Panc1 (cell line): Measurements from ENCODE around the gene MTG1. TPM values are rescaled to one million over a fixed set of nuclear protein-coding genes. Genes with fewer than 3 reads are reported as not detected.

Experiments
- ATAC-seq: fragments of 200-7000 bp; cut with Tn5 transposase; 2 replicates; pipeline ENCODE4 v1.9.1; 2020; ENCODE audit warnings: mild to moderate bottlenecking, moderate library complexity
- BruUV-seq: library from RNA; stranded (reverse); fragments of 400-500 nt; replicated peaks from 2 replicates; lab custom pipeline; 2021; lab: Mats Ljungman, UMichigan
- CTCF ChIA-PET: fragments of 300-600 bp; sonication (Branson Sonifier 250); formaldehyde crosslinking; loops from one replicate; lab custom pipeline; 2022; ENCODE audit warnings: antibody characterized with exemption; lab: Charles Lee
- POLR2A ChIA-PET: fragments of 300-600 bp; sonication (Branson Sonifier 250); formaldehyde crosslinking; loops from one replicate; lab custom pipeline; 2022; ENCODE audit warnings: antibody characterized with exemption; lab: Charles Lee
- DNase-seq: peaks from one replicate; pipeline ENCODE4 v3.0.0-alpha.2; 2010; ENCODE audit warnings: low read depth, low spot score
- H3K27ac ChIP-seq: 2 replicates; pipeline ENCODE4 v1.5.1; 2011; ENCODE audit warnings: mild to moderate bottlenecking, low read length, inconsistent platforms
- H3K27me3 ChIP-seq: fragments of 200-500 bp; sonication (Bioruptor generic); 2 replicates; pipeline ENCODE4 v1.6.0; 2014; ENCODE audit warnings: low read length, inconsistent platforms; ENCODE audit not compliant: control insufficient read depth, insufficient read depth
- H3K36me3 ChIP-seq: fragments of 200-500 bp; sonication (Bioruptor generic); 2 replicates; pipeline ENCODE4 v1.5.1; 2014; ENCODE audit warnings: inconsistent platforms, mild to moderate bottlenecking, low read length, moderate library complexity; ENCODE audit not compliant: control insufficient read depth, insufficient read depth
- H3K4me1 ChIP-seq: 2 replicates; pipeline ENCODE4 v1.5.1; 2011; ENCODE audit warnings: inconsistent platforms, mild to moderate bottlenecking, low read length, moderate library complexity; ENCODE audit not compliant: control insufficient read depth, insufficient read depth
- H3K4me3 ChIP-seq, 2 experiments: 2 replicates each; pipeline ENCODE4 v1.5.1; 2011 to 2012; ENCODE audit warnings: low read depth in 2 of 2, low read length in 2 of 2, mild to moderate bottlenecking in 2 of 2, inconsistent platforms in 1 of 2, moderate library complexity in 1 of 2
- H3K9me3 ChIP-seq: fragments of 200-500 bp; sonication (Bioruptor generic); 2 replicates; pipeline ENCODE4 v1.5.1; 2014; ENCODE audit warnings: low read depth, mild to moderate bottlenecking, inconsistent platforms, low read length, moderate library complexity; ENCODE audit not compliant: control insufficient read depth, insufficient read depth
- POLR2AphosphoS5 ChIP-seq: IDR thresholded peaks from 2 replicates; pipeline ENCODE4 v1.6.1; 2012; ENCODE audit warnings: mild to moderate bottlenecking, low read depth, low read length, moderate library complexity
- SIN3A ChIP-seq: IDR thresholded peaks from 2 replicates; pipeline ENCODE4 v1.6.1; 2012; ENCODE audit warnings: low read depth, mild to moderate bottlenecking, low read length, moderate library complexity, borderline replicate concordance; ENCODE audit not compliant: insufficient read depth
- TCF7L2 ChIP-seq: IDR thresholded peaks from 2 replicates; pipeline ENCODE4 v1.6.1; 2011; ENCODE audit warnings: mild to moderate bottlenecking, low read depth, low read length, inconsistent platforms
- in situ Hi-C: cut with HindIII; loops from 2 replicates; pipeline ENCODE4 v1.10.0; 2016; ENCODE audit warnings: low sequenced_read_pairs, low pct_unique_long_range_greater_than_20kb
- intact Hi-C: fragments of 100-400 bp; cut with micrococcal nuclease; formaldehyde crosslinking; loops from one replicate; pipeline ENCODE4 v1.10.0; 2022; ENCODE audit not compliant: unreplicated experiment
- total RNA-seq: library from RNA; stranded (reverse); gene quantifications from one replicate; pipeline ENCODE4 v1.2.1, GENCODE V29; 2021; ENCODE audit not compliant: unreplicated experiment
- TF ChIP-seq, protein P1 (sequence below), 2 experiments: IDR thresholded peaks; 2 replicates each; pipeline ENCODE4 v1.6.1; 2011 to 2012; ENCODE audit warnings: low read depth in 2 of 2, control low read depth in 1 of 2, low read length in 1 of 2, mild to moderate bottlenecking in 1 of 2, moderate library complexity in 1 of 2; ENCODE audit not compliant: insufficient read depth in 1 of 2
- TF ChIP-seq, protein P2 (sequence below): fragments of 450-650 bp; IDR thresholded peaks from 2 replicates; pipeline ENCODE4 v1.5.1; 2017; ENCODE audit warnings: mild to moderate bottlenecking

The MTG1 gene
- total RNA-seq, 1 experiment from 2014 or later = 96.4 TPM

DNA sequence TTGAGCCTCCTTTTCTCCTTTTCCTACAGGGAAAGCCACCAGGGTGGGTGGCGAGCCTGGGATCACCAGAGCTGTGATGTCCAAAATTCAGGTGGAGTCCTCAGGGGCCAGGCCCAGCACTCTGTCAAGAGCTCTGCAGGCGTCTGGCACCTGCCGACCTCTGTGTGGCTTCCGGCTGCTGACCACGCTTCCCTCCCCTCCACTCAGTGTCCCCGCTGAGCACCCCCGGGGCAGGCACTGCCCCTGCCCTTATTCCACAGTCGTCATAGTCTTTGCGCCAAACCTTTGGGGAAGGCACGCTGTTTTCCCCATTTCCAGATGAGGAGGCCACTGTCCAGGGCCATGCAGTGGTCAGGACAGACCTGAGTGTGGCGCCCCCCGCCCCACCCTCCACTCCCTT lies 7.5 kb downstream of the MTG1 start:
- intact Hi-C loops = no loop called here
- no peaks in the 10 kb centered on the region for H3K4me1 ChIP-seq
- H3K36me3 ChIP-seq = peaks cover 4% of the 10 kb centered on the region; the same call in 1 of the 2 replicates
- TF ChIP-seq SIN3A (no peak), TCF7L2 (no peak)
- TF ChIP-seq, protein P1, sequence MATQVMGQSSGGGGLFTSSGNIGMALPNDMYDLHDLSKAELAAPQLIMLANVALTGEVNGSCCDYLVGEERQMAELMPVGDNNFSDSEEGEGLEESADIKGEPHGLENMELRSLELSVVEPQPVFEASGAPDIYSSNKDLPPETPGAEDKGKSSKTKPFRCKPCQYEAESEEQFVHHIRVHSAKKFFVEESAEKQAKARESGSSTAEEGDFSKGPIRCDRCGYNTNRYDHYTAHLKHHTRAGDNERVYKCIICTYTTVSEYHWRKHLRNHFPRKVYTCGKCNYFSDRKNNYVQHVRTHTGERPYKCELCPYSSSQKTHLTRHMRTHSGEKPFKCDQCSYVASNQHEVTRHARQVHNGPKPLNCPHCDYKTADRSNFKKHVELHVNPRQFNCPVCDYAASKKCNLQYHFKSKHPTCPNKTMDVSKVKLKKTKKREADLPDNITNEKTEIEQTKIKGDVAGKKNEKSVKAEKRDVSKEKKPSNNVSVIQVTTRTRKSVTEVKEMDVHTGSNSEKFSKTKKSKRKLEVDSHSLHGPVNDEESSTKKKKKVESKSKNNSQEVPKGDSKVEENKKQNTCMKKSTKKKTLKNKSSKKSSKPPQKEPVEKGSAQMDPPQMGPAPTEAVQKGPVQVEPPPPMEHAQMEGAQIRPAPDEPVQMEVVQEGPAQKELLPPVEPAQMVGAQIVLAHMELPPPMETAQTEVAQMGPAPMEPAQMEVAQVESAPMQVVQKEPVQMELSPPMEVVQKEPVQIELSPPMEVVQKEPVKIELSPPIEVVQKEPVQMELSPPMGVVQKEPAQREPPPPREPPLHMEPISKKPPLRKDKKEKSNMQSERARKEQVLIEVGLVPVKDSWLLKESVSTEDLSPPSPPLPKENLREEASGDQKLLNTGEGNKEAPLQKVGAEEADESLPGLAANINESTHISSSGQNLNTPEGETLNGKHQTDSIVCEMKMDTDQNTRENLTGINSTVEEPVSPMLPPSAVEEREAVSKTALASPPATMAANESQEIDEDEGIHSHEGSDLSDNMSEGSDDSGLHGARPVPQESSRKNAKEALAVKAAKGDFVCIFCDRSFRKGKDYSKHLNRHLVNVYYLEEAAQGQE (IDR thresholded peaks at IDR 0.05; ENCODE audit: insufficient read depth in 1 of 2, low read depth in 2 of 2, low read length in 1 of 2) = no peak
- TF ChIP-seq, protein P2, sequence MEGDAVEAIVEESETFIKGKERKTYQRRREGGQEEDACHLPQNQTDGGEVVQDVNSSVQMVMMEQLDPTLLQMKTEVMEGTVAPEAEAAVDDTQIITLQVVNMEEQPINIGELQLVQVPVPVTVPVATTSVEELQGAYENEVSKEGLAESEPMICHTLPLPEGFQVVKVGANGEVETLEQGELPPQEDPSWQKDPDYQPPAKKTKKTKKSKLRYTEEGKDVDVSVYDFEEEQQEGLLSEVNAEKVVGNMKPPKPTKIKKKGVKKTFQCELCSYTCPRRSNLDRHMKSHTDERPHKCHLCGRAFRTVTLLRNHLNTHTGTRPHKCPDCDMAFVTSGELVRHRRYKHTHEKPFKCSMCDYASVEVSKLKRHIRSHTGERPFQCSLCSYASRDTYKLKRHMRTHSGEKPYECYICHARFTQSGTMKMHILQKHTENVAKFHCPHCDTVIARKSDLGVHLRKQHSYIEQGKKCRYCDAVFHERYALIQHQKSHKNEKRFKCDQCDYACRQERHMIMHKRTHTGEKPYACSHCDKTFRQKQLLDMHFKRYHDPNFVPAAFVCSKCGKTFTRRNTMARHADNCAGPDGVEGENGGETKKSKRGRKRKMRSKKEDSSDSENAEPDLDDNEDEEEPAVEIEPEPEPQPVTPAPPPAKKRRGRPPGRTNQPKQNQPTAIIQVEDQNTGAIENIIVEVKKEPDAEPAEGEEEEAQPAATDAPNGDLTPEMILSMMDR = no peak
- H3K27me3 ChIP-seq = no peaks in the 10 kb centered on the region
- ChIA-PET CTCF (no interaction called here), POLR2A (no interaction called here)
- no TSS peak for BruUV-seq
- no peak overlapping the region for H3K4me3 ChIP-seq
- no peaks in the 10 kb centered on the region for H3K9me3 ChIP-seq
- in situ Hi-C loops = no loop called here
- DNase-seq = no peak
- H3K27ac ChIP-seq = no peak overlapping the region
- ATAC-seq = peak; percentile 13; the same call in 1 of the 2 replicates

DNA sequence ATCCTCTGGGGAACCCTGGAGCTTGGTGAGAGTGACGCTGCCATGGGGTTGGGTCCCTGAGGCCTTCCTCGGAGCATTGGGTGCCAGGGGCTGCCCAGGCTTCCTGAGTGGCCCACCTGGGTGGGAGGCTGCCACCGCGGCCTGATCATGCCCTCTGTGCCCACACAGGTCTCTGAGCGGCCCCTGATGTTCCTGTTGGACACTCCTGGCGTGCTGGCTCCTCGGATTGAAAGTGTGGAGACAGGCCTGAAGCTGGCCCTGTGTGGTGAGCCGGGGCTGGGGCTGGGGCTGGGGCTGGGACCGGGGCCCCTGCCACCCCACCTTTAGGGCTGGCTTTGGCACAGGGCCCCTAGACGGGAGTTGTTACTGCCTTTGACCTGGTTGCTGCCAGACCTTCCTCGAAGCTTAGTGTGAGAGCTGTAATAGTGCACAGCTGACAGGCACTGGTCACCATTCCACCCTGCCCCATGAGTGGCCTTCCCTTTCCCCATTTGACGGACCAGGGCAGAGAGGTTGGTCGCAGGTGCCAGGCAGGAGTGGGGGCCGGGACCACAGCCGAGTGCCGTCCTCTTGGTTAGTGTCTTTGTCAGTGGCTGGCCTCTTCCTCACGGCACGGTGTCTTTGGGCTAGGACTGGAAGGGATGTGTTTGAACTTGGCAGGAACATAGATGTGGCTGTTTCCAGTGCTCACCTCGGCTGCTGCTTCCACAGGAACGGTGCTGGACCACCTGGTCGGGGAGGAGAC lies 8.2 kb downstream of the MTG1 start:
- DNase-seq = no peak
- H3K4me3 ChIP-seq = no peak overlapping the region
- H3K9me3 ChIP-seq = no peaks in the 10 kb centered on the region
- H3K4me1 ChIP-seq = no peaks in the 10 kb centered on the region
- H3K36me3 ChIP-seq = peaks cover 4% of the 10 kb centered on the region; the same call in 1 of the 2 replicates
- ChIA-PET POLR2A (interaction anchor here (0.6 kb wide), 1 partner anchor 16 kb away, joined by 3 read pairs; no protein-coding TSS in a partner anchor), CTCF (no interaction called here)
- BruUV-seq = no TSS peak
- intact Hi-C loops = no loop called here
- in situ Hi-C loops = no loop called here
- TF ChIP-seq TCF7L2 = no peak
- TF ChIP-seq, protein P2 = no peak
- TF ChIP-seq SIN3A = no peak
- TF ChIP-seq, protein P1 (IDR thresholded peaks at IDR 0.05; ENCODE audit: insufficient read depth in 1 of 2, low read depth in 2 of 2, low read length in 1 of 2) = no peak
- TF ChIP-seq POLR2AphosphoS5 = no peak
- no peaks in the 10 kb centered on the region for H3K27me3 ChIP-seq
- no peak overlapping the region for H3K27ac ChIP-seq
- ATAC-seq = no peak
